ENCODE measurements around the gene MALRD1.

The MALRD1 gene

DNA sequence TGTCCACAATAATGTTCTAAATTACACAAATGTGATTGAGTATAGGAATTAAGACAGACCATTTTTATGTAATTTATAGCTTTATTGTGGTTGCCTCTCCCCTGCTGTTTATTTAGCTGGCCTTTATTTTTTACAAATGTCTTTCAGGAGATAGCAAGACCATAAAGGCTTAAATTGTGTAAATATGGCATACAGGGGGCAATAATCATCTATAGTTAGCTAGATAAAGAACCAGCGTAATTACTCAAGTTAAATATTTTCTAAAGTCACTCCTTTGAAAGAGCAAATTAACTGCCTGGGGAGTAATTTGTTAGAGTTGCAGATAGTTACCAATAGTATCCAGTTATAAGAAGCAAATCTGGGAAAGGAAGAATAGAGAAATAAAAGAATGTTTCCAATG, at the start of gene MALRD1:
Gene MALRD1, plus strand, starts transcription at position 313 of the 400 bp plus-strand sequence. CDS start 138 bp downstream, outside the sequence.
- DNase-seq: no peak

DNA sequence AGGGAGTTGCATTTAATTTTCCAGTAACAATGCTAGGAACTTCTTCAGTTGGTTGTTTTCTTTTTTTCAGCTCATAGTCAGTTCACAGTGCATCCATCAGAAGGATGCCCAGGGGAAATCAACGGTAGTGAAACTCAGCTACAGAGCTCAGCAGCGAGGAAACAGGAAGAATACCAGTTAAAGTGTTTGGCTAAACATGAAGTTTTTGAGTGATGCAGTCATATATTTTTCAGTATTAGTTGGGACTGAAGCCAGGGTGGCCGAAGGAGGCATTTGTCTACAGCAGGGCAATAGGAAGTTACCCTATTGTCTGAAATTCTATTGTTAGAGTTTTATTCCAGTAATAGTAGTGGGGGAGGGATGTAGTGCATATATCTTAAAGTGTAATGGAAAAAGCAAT, 45.3 kb upstream of the MALRD1 start:
- no peak for DNase-seq

GRCh38 chr10:19012111-19012510, 36.5 kb upstream of the MALRD1 start:
- DNase-seq: no peak

- DNase-seq: no peak
Measured at GRCh38 chr10:19014034-19014433, 34.6 kb upstream of the MALRD1 start.

DNA sequence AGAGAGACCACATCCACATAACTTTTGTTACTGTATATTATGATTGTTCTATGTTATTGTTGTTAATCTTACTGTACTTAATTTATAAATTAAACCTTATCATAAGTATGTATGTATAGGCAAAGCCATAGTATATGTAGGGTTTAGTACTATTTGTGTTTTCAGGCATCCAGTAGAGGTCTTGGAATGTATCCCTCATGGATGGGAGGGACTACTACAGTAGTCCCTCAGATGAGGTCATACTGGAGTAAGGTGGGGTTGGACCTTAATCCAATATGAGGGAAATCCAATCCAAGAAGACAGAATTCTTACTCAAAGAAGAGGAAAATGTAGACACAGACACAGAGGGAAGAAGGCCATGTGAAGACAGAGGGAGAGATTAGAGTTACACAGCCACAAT, 34.1 kb upstream of the MALRD1 start:
- DNase-seq: no peak

- DNase-seq: no peak
Measured at GRCh38 chr10:19017116-19017890, 31.3 kb upstream of the MALRD1 start.

GRCh38 chr10:19021162-19021561, 27.4 kb upstream of the MALRD1 start:
- DNase-seq: no peak

- DNase-seq: no peak
Measured at GRCh38 chr10:19024611-19025010, 24.0 kb upstream of the MALRD1 start.

- DNase-seq: no peak
Measured at GRCh38 chr10:19031763-19032162, 16.8 kb upstream of the MALRD1 start.

GRCh38 chr10:19033741-19034140, 14.9 kb upstream of the MALRD1 start:
- DNase-seq: no peak

- no peak for DNase-seq
Measured at GRCh38 chr10:19041171-19041570, 7.4 kb upstream of the MALRD1 start.

GRCh38 chr10:19043431-19043830, 5.2 kb upstream of the MALRD1 start:
- DNase-seq: no peak

DNA sequence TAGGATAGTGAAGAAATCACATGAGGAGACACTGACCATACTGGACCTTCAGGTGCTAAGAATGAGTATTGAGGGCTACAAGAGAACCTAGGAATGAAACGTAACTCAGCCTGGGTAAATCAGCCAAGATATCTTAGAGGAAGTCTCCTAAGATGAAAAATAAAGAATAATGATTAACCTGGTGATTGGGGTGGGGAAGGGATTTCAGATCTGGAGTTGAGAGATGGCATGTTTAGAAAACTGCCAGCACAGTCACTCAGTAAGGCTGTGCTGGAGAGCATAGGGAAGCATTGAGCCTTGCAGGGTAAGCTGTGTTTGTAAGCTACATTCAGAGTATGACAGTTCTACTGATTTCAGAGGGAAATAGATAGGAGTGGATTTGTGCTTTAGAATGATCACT, 1.9 kb upstream of the MALRD1 start:
- no peak for DNase-seq

GRCh38 chr10:19048891-19049290, 290 bp downstream of the MALRD1 start:
- DNase-seq: no peak

DNA sequence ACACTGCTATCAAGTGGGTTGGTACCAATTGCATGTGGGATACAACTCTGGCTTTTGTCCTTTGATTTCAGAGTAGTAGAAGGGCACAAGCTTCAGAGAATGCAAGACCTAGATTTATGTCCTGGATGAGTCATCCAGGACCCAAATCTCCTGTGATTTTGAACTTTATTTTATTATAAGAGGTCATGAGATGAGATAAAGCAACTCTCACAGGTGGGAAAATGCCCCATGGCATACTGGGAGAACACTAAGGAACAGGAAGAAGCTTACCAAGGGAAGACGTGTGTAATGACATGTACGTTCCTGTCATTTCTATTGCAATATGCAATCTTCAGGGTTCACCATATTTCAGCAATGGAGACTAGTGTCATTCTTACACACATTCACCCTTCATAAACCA, 966 bp downstream of the MALRD1 start:
- DNase-seq: no peak

- DNase-seq: no peak
Measured at GRCh38 chr10:19054289-19054835, 5.8 kb downstream of the MALRD1 start.

DNA sequence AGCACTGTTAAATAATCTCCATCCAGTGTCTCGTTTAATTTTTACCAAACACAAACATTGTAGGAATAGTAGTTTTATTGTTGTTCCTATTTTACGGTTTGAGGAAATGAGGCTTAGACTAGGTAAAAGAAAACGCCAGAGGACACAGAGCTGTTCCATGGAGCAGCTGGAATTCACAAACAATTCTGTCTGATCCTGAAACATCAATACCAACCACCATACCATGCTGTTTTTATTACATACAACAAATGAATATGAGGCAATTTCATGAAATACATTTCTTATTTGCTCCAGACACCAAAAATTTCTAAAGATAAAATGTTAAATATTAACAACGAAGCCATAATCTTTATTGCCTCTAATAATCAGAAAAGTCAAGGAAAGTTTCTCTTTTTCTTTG, 9.4 kb downstream of the MALRD1 start:
- DNase-seq: no peak

DNA sequence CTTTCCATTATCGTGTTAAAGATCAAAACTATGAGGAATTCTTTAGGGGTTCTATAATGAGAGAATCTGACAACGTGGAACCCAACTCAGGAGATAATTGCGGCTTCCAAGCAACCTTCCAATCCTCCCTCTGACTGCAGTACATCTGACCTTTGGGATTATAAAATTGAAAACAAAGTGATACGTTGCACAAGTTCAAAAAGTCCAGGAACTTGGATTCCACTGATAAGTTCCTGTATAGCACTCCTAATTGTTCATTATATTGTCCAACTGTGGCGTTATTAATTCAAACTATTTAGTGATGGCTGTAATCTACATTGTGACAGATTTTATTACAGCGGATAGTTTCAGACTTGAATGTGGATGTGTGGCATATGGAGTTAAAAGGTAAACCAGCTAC, 15.4 kb downstream of the MALRD1 start:
- no peak for DNase-seq

DNA sequence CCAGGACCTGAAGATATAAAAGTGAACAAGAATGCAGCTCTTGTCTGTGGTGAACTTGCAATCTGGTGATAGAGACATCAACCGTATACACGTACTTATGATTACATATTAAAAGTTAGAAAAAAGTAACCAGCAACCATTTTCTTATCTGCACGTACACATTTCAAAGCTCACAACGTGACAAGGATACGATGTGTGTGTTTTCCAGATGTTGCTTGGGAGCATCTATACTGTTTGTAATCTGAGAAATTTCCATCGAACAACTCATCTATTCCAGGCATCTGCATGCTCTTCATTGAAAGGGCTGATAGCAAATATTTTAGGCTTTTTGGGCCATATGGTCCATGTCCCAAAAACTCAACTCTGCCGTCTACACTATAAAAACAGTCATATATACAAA, 23.3 kb downstream of the MALRD1 start:
- DNase-seq: no peak

- no peak for DNase-seq
Measured at GRCh38 chr10:19077276-19077675, 28.7 kb downstream of the MALRD1 start.

GRCh38 chr10:19096501-19097073, 48.0 kb downstream of the MALRD1 start:
- DNase-seq: no peak

- no peak for DNase-seq
Measured at GRCh38 chr10:19097151-19097550, 48.5 kb downstream of the MALRD1 start.

GRCh38 chr10:19098803-19099202, 50.2 kb downstream of the MALRD1 start:
- no peak for DNase-seq

GRCh38 chr10:19107406-19107805, 58.8 kb downstream of the MALRD1 start:
- no peak for DNase-seq

All from stimulated activated CD4-positive, alpha-beta T cell treated with anti-CD3 and anti-CD28 coated beads, Interleukin-4, amount 100 ng/mL, for 1 hour (primary cell).